ENCODE measurements around the gene SLC12A5. TPM values are rescaled to one million over a fixed set of nuclear protein-coding genes. Genes with fewer than 3 reads are reported as not detected.

SLC12A5 gene
- total and polyA plus RNA-seq, 9 of the 15 experiments (the other 6 are each of a cell fraction or from before 2014, with no cell fraction given): 0.36 to 7.5 (median 2.1) TPM

DNA sequence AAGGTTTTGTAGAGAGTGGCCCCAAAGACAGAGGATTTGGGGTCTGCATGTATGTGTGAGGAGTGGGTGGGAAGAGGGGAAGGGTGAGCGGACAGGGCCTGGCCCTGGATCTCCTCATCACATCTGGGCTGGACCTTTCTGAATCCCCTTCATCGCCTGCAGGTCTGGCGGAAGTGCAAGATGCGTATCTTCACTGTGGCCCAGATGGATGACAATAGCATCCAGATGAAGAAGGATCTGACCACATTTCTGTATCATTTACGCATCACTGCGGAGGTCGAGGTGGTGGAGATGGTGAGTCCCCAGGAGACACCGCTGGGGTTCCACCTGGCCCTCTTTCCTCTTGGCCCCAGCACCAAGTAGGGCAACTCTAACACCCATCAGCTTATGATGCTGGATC is 24.4 kb downstream of the SLC12A5 start (continued):
- TF ChIP-seq ZNF76 (CRISPR knock-in tag; IDR thresholded peaks at IDR 0.05; ENCODE audit: borderline replicate concordance) (no peak), ETS2 (tag; IDR thresholded peaks at IDR 0.05; ENCODE audit: borderline replicate concordance, poor library complexity, severe bottlenecking) (no peak), ARNT (IDR thresholded peaks at IDR 0.05) (no peak)

DNA sequence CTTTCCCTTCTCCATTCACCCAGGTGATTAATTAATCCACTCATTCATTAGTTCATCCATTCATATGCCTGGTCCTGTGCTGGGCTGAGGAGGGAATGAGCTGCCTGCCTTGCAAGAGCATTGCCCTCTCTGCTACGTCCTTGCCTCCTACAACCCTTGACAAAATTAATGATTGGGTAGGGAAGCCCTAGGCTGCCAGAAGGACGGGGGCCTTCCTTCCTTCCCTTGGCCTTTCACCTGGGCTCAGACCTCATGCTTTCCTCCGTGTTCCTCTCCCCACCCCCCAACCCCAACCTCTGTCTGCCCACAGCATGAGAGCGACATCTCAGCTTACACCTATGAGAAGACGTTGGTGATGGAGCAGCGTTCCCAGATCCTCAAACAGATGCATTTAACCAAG is 25.6 kb downstream of the SLC12A5 start:
- no peak overlapping the region for H3K9ac ChIP-seq (ENCODE audit: insufficient read depth in 1 of 2, low read depth in 2 of 2, low read length in 2 of 2)
- peaks cover 4% of the 10 kb centered on the region for H3K9me1 ChIP-seq (ENCODE audit: control insufficient read depth, insufficient read depth, low read length)
- FAIRE-seq (no peak), ATAC-seq (no peak), DNase-seq (ENCODE audit: extremely low read depth in 1 of 4, low spot score in 3 of 4) (no peak)
- POLR2A ChIA-PET: no interaction called here
- H3K4me1 ChIP-seq (replicated peaks in 1 of 2; ENCODE audit: control insufficient read depth in 2 of 2, insufficient read depth in 2 of 2, low read length in 2 of 2): peaks cover 0 to 22% of the 10 kb centered on the region in 2 experiments; a peak in 4 of 5 replicates
- no peaks in the 10 kb centered on the region for H3K9me3 ChIP-seq (replicated peaks; ENCODE audit: control insufficient read depth, insufficient read depth, low read depth, low read length)
- no TSS peak for BruUV-seq (replicated peaks)
- no peak overlapping the region for H3K4me2 ChIP-seq (ENCODE audit: insufficient read depth, low read length)
- H3K27me3 ChIP-seq (ENCODE audit: control insufficient read depth in 2 of 2, insufficient read depth in 2 of 2, low read length in 2 of 2): peaks cover 0 to 6% of the 10 kb centered on the region in 2 experiments; a peak in 2 of 5 replicates
- H3K27ac ChIP-seq (ENCODE audit: extremely low read depth, low read depth, low read length): no peak overlapping the region
- in situ Hi-C loops (cut with MboI) (no loop called here), intact Hi-C loops (cut with micrococcal nuclease) (no loop called here)
- H4K20me1 ChIP-seq (replicated peaks; ENCODE audit: control insufficient read depth, insufficient read depth, low read length): peaks cover 19% of the 10 kb centered on the region
- H3K4me3 ChIP-seq: no peak overlapping the region
- CTCF ChIA-PET (ENCODE audit: low intra/inter-chr PET ratio): no interaction called here
- 0% methylated on average over 5 of the region's 6 CpGs for WGBS (ENCODE audit: insufficient coverage, low coverage, missing lambda C conversion rate)
- no peaks in the 10 kb centered on the region for H3K79me2 ChIP-seq (ENCODE audit: control insufficient read depth, insufficient read depth, low read length)
- H2AFZ ChIP-seq (ENCODE audit: low read depth, low read length): no peak overlapping the region
- no peaks in the 10 kb centered on the region for H3K36me3 ChIP-seq (ENCODE audit: control insufficient read depth, insufficient read depth, low read length)
- TF ChIP-seq, protein P1, sequence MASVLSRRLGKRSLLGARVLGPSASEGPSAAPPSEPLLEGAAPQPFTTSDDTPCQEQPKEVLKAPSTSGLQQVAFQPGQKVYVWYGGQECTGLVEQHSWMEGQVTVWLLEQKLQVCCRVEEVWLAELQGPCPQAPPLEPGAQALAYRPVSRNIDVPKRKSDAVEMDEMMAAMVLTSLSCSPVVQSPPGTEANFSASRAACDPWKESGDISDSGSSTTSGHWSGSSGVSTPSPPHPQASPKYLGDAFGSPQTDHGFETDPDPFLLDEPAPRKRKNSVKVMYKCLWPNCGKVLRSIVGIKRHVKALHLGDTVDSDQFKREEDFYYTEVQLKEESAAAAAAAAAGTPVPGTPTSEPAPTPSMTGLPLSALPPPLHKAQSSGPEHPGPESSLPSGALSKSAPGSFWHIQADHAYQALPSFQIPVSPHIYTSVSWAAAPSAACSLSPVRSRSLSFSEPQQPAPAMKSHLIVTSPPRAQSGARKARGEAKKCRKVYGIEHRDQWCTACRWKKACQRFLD (CRISPR knock-in tag; IDR thresholded peaks at IDR 0.05): no peak
- TF ChIP-seq PBX2 (CRISPR knock-in tag; IDR thresholded peaks at IDR 0.05; ENCODE audit: low read depth) (no peak), PBX2 (tag; conservative IDR thresholded peaks at IDR 0.05; ENCODE audit: low read depth) (no peak), TRIM24 (IDR thresholded peaks at IDR 0.05) (no peak), PATZ1 (CRISPR knock-in tag; IDR thresholded peaks at IDR 0.05; ENCODE audit: borderline replicate concordance) (no peak), EHMT2 (IDR thresholded peaks at IDR 0.05) (no peak), MTF1 (CRISPR knock-in tag; IDR thresholded peaks at IDR 0.05; ENCODE audit: borderline replicate concordance) (no peak)
- TF ChIP-seq, protein P2, sequence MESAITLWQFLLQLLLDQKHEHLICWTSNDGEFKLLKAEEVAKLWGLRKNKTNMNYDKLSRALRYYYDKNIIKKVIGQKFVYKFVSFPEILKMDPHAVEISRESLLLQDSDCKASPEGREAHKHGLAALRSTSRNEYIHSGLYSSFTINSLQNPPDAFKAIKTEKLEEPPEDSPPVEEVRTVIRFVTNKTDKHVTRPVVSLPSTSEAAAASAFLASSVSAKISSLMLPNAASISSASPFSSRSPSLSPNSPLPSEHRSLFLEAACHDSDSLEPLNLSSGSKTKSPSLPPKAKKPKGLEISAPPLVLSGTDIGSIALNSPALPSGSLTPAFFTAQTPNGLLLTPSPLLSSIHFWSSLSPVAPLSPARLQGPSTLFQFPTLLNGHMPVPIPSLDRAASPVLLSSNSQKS (CRISPR knock-in tag; IDR thresholded peaks at IDR 0.05): no peak
- TF ChIP-seq, protein P3, sequence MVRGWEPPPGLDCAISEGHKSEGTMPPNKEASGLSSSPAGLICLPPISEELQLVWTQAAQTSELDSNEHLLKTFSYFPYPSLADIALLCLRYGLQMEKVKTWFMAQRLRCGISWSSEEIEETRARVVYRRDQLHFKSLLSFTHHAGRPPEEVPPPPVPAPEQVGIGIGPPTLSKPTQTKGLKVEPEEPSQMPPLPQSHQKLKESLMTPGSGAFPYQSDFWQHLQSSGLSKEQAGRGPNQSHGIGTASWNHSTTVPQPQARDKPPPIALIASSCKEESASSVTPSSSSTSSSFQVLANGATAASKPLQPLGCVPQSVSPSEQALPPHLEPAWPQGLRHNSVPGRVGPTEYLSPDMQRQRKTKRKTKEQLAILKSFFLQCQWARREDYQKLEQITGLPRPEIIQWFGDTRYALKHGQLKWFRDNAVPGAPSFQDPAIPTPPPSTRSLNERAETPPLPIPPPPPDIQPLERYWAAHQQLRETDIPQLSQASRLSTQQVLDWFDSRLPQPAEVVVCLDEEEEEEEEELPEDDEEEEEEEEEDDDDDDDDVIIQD (CRISPR knock-in tag; IDR thresholded peaks at IDR 0.05): no peak

All from K562 (cell line).